ENCODE data around the gene PTPA.
A peak's percentile ranks its signal among the peaks of the same experiment; 100 is the strongest.
"Not testable (repeated sequence)": the region's sequence is repeated elsewhere in the genome, so short reads cannot be mapped to it uniquely, and the experiment has no call there.

Gene PTPA

GRCh38 chr9:129125478-129125877 is 14.3 kb downstream of the PTPA start:
- no peak for TF ChIP-seq CTCF (IDR thresholded peaks at IDR 0.05; ENCODE audit: extremely low read depth, missing control alignments)
- DNase-seq (ENCODE audit: low spot score): no peak

GRCh38 chr9:129126749-129127618 is 15.8 kb downstream of the PTPA start:
- no peak for TF ChIP-seq CTCF (IDR thresholded peaks at IDR 0.05; ENCODE audit: extremely low read depth, missing control alignments)

GRCh38 chr9:129128689-129129088 is 17.5 kb downstream of the PTPA start:
- TF ChIP-seq CTCF (IDR thresholded peaks at IDR 0.05; ENCODE audit: extremely low read depth, missing control alignments): no peak
- DNase-seq (ENCODE audit: low spot score): no peak

More at GRCh38 chr9:129126749-129127618, 15.8 kb downstream of the PTPA start:
- DNase-seq (ENCODE audit: low spot score): no peak

- DNase-seq (ENCODE audit: low spot score): not testable (repeated sequence)
Observed at GRCh38 chr9:129130271-129130670, 19.1 kb downstream of the PTPA start.

GRCh38 chr9:129130791-129131190 is 19.6 kb downstream of the PTPA start:
- TF ChIP-seq CTCF (IDR thresholded peaks at IDR 0.05; ENCODE audit: extremely low read depth, missing control alignments): no peak
- DNase-seq (ENCODE audit: low spot score): no peak

GRCh38 chr9:129131300-129132145 is 20.3 kb downstream of the PTPA start:
- DNase-seq (ENCODE audit: low spot score): peak; percentile 83
- peak; percentile 99 for TF ChIP-seq CTCF (IDR thresholded peaks at IDR 0.05; ENCODE audit: extremely low read depth, missing control alignments)

- DNase-seq (ENCODE audit: low spot score): no peak
- TF ChIP-seq CTCF (IDR thresholded peaks at IDR 0.05; ENCODE audit: extremely low read depth, missing control alignments): no peak
Observed at GRCh38 chr9:129133082-129133481, 21.9 kb downstream of the PTPA start.
